GM23248 (cell line): ENCODE measurements around the gene HFM1. TPM values are rescaled to one million over a fixed set of nuclear protein-coding genes. Genes with fewer than 3 reads are reported as not detected.
"Not testable (repeated sequence)": the region's sequence is repeated elsewhere in the genome, so short reads cannot be mapped to it uniquely, and the experiment has no call there.

ENCODE experiments used
- DNase-seq: peaks from one replicate; pipeline ENCODE4 v3.0.0-alpha.2; 2015
- H2AFZ ChIP-seq: fragments of 200-600 bp; sonication (generic); 2 replicates; pipeline ENCODE4 v1.6.1; 2016; ENCODE audit warnings: antibody characterized with exemption
- H3F3A ChIP-seq: fragments of 200-600 bp; sonication (generic); 2 replicates; pipeline ENCODE4 v1.6.1; 2016; ENCODE audit warnings: mild to moderate bottlenecking, antibody characterized with exemption, mixed run types; ENCODE audit not compliant: insufficient read depth
- H3K27ac ChIP-seq: fragments of 200-600 bp; sonication (generic); 2 replicates; pipeline ENCODE4 v1.5.1; 2016; ENCODE audit warnings: mild to moderate bottlenecking
- H3K27me3 ChIP-seq: fragments of 200-600 bp; sonication (generic); replicated peaks from 2 replicates; pipeline ENCODE4 v1.6.1; 2016; ENCODE audit warnings: mild to moderate bottlenecking; ENCODE audit not compliant: insufficient read depth
- H3K36me3 ChIP-seq: fragments of 200-600 bp; sonication (generic); 2 replicates; pipeline ENCODE4 v1.6.1; 2016; ENCODE audit warnings: low read depth, mild to moderate bottlenecking
- H3K4me1 ChIP-seq: fragments of 200-600 bp; sonication (generic); 2 replicates; pipeline ENCODE4 v1.6.1; 2016; ENCODE audit warnings: mild to moderate bottlenecking; ENCODE audit not compliant: insufficient read depth
- H3K4me2 ChIP-seq: fragments of 200-600 bp; sonication (generic); one replicate; pipeline ENCODE4 v1.6.1; 2016; ENCODE audit warnings: mild to moderate bottlenecking; ENCODE audit not compliant: unreplicated experiment
- H3K4me3 ChIP-seq: fragments of 200-600 bp; sonication (generic); 2 replicates; pipeline ENCODE4 v1.5.1; 2016; ENCODE audit warnings: mild to moderate bottlenecking
- H3K79me2 ChIP-seq: fragments of 200-600 bp; sonication (generic); 2 replicates; pipeline ENCODE4 v1.6.1; 2016; ENCODE audit warnings: mild to moderate bottlenecking; ENCODE audit not compliant: insufficient read depth
- H3K9ac ChIP-seq: fragments of 200-600 bp; sonication (generic); 2 replicates; pipeline ENCODE4 v1.6.1; 2016; ENCODE audit warnings: mild to moderate bottlenecking
- H3K9me2 ChIP-seq: fragments of 200-600 bp; sonication (generic); 2 replicates; pipeline ENCODE4 v1.6.1; 2016; ENCODE audit warnings: mixed run types, mild to moderate bottlenecking, moderate library complexity; ENCODE audit not compliant: insufficient read depth
- H3K9me3 ChIP-seq: fragments of 200-600 bp; sonication (generic); one replicate; pipeline ENCODE4 v1.6.1; 2017; ENCODE audit warnings: low read depth
- H4K20me1 ChIP-seq: fragments of 200-600 bp; sonication (generic); 2 replicates; pipeline ENCODE4 v1.6.0; 2016; ENCODE audit not compliant: insufficient read depth
- EZH2 ChIP-seq: fragments of 200-600 bp; sonication (generic); IDR thresholded peaks from 2 replicates; pipeline ENCODE4 v1.6.1; 2018; ENCODE audit warnings: antibody characterized with exemption, mild to moderate bottlenecking; ENCODE audit not compliant: insufficient read depth, poor library complexity, severe bottlenecking
- EZH2phosphoT487 ChIP-seq: fragments of 200-600 bp; sonication (generic); IDR thresholded peaks from 2 replicates; pipeline ENCODE4 v1.6.1; 2018; ENCODE audit warnings: antibody characterized with exemption, moderate library complexity, mild to moderate bottlenecking, low read depth; ENCODE audit not compliant: insufficient read depth
- WGBS, 2 experiments: methylation state at CpG; one replicate each; pipeline ENCODE4 v1.1.6; 2015 to 2017; ENCODE audit warnings: low lambda C conversion rate in 2 of 2, low coverage in 1 of 2; ENCODE audit errors: missing lambda C conversion rate in 2 of 2; 5-methylcytosine and 5-hydroxymethylcytosine counted together
- in situ Hi-C: fragments of 300-500 bp; cut with MboI; formaldehyde crosslinking; loops from 2 replicates; pipeline ENCODE4 v1.15.0; 2020
- polyA plus RNA-seq: library from polyadenylated mRNA; unstranded; fragments of >200 nt; fragmentation: Nextera tagmentation; extraction: Ambion mirVana; gene quantifications from 2 replicates; pipeline ENCODE4 v1.2.1, GENCODE V29; 2016
- total RNA-seq: library from RNA; depleted of rRNA; stranded (reverse); fragments of >200 nt; shearing (Covaris generic); gene quantifications from 2 replicates; pipeline ENCODE4 v1.2.3, GENCODE V29; 2014

Gene HFM1
- total and polyA plus RNA-seq, 2 experiments from 2014 or later = under 0.01 TPM; not detected in 1

DNA sequence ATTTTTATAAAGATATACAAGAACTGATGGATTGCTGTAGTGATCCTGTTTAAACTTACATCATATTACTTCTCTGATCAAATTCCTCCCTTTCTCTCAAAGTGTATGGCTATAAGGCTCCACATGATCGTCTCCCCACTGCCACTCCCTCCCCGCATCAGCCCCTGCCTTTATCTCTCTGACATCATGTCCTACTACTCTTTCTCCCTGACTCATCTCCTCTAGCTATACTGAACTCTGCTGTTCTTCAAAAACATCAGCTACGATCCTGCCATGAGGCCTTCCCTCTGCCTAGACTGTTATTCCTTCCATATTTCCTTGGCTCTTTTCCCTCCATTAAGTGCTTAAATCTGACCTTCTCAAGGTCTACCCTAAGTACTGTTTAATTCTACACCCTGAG lies 22.8 kb downstream of the HFM1 start:
- H3K27ac ChIP-seq = no peak overlapping the region
- H3K4me2 ChIP-seq = no peak overlapping the region
- no peaks in the 10 kb centered on the region for H3K9me2 ChIP-seq
- no peak for DNase-seq
- no peak overlapping the region for H2AFZ ChIP-seq
- WGBS, 2 experiments = 46 to 59% methylated on average over 3 of the region's 3 CpGs
- H3K4me1 ChIP-seq = no peaks in the 10 kb centered on the region
- H4K20me1 ChIP-seq = no peaks in the 10 kb centered on the region
- no peaks in the 10 kb centered on the region for H3F3A ChIP-seq
- H3K36me3 ChIP-seq = no peaks in the 10 kb centered on the region
- H3K27me3 ChIP-seq = no peaks in the 10 kb centered on the region
- H3K9ac ChIP-seq = no peak overlapping the region
- no peak overlapping the region for H3K4me3 ChIP-seq
- TF ChIP-seq EZH2phosphoT487 = no peak
- no peak for TF ChIP-seq EZH2
- no peaks in the 10 kb centered on the region for H3K79me2 ChIP-seq
- H3K9me3 ChIP-seq = no peaks in the 10 kb centered on the region
- in situ Hi-C loops = no loop called here

- in situ Hi-C loops = no loop called here
- no peak overlapping the region for H3K4me2 ChIP-seq
- no peaks in the 10 kb centered on the region for H3K4me1 ChIP-seq
- WGBS, 2 experiments = 67% methylated on average over 1 of the region's 1 CpG
- no peak overlapping the region for H3K27ac ChIP-seq
- H3K27me3 ChIP-seq = no peaks in the 10 kb centered on the region
- H3F3A ChIP-seq = no peaks in the 10 kb centered on the region
- H3K9ac ChIP-seq = no peak overlapping the region
- no peak for DNase-seq
- H2AFZ ChIP-seq = no peak overlapping the region
- no peaks in the 10 kb centered on the region for H3K9me2 ChIP-seq
- TF ChIP-seq EZH2 = no peak
- no peak for TF ChIP-seq EZH2phosphoT487
- no peaks in the 10 kb centered on the region for H3K79me2 ChIP-seq
- H4K20me1 ChIP-seq = no peaks in the 10 kb centered on the region
- no peak overlapping the region for H3K4me3 ChIP-seq
- H3K36me3 ChIP-seq = no peaks in the 10 kb centered on the region
- H3K9me3 ChIP-seq = no peaks in the 10 kb centered on the region
These were observed 30.6 kb downstream of the HFM1 start for GRCh38 chr1:91374086-91374485.

GRCh38 chr1:91372230-91372629 lies 32.4 kb downstream of the HFM1 start:
- H3K79me2 ChIP-seq, H4K20me1 ChIP-seq, DNase-seq, H3K9me2 ChIP-seq, H3K4me2 ChIP-seq, H3K4me3 ChIP-seq, H3F3A ChIP-seq, H3K36me3 ChIP-seq, H3K27me3 ChIP-seq, H3K9me3 ChIP-seq, H3K9ac ChIP-seq, H2AFZ ChIP-seq, H3K4me1 ChIP-seq, H3K27ac ChIP-seq, in situ Hi-C loops: not testable (repeated sequence)
- 45 to 63% methylated on average over 3 of the region's 3 CpGs for WGBS, 2 experiments

- Histone ChIP-seq H2AFZ (no peak overlapping the region), H3K79me2 (no peaks in the 10 kb centered on the region), H3K9ac (no peak overlapping the region), H3K4me1 (no peaks in the 10 kb centered on the region), H3K36me3 (no peaks in the 10 kb centered on the region), H3K4me2 (no peak overlapping the region), H3F3A (no peaks in the 10 kb centered on the region), H3K9me3 (no peaks in the 10 kb centered on the region), H3K4me3 (no peak overlapping the region), H3K9me2 (no peaks in the 10 kb centered on the region), H3K27ac (no peak overlapping the region), H4K20me1 (no peaks in the 10 kb centered on the region), H3K27me3 (no peaks in the 10 kb centered on the region)
- peak; percentile 4 for DNase-seq
- in situ Hi-C loops = no loop called here
- WGBS, 2 experiments = 70 to 71% methylated on average over 2 of the region's 2 CpGs
- no peak for TF ChIP-seq EZH2
- no peak for TF ChIP-seq EZH2phosphoT487
These were observed 55.1 kb downstream of the HFM1 start for GRCh38 chr1:91349524-91349923.

DNA sequence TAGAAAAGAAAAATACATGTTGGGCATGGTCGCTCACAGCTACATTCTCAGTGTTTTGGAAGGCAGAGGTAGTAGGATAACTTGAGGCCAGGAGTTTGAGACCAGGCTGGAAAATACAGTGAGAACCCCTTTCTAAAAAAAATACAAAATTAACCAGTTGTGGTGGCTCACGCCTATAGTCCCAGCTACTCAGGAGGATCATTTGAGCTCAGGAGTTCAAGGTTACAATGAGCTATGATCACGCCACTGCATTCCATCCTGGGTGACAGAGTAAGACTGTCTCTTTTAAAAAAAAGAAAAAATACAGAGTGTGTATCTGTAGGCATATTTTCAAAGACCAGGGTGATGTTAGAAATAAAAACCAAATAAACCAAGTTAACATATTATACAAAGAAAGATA lies 57.8 kb downstream of the HFM1 start:
- Histone ChIP-seq H3K4me1 (no peaks in the 10 kb centered on the region), H3K9ac (no peak overlapping the region), H3K79me2 (no peaks in the 10 kb centered on the region), H3K36me3 (no peaks in the 10 kb centered on the region), H3F3A (no peaks in the 10 kb centered on the region), H2AFZ (no peak overlapping the region), H3K27me3 (no peaks in the 10 kb centered on the region), H3K9me3 (no peaks in the 10 kb centered on the region), H3K4me2 (no peak overlapping the region), H3K9me2 (no peaks in the 10 kb centered on the region), H3K4me3 (no peak overlapping the region), H3K27ac (no peak overlapping the region), H4K20me1 (no peaks in the 10 kb centered on the region)
- 66 to 77% methylated on average over 3 of the region's 3 CpGs for WGBS, 2 experiments
- DNase-seq = no peak
- in situ Hi-C loops = no loop called here
- TF ChIP-seq EZH2phosphoT487 (no peak), EZH2 (no peak)
